Activated CD8-positive, alpha-beta memory T cell treated with anti-CD3 and anti-CD28 coated beads, Interleukin-2, amount 50 U/mL, for 24 hours (primary cell): ENCODE data around the gene CSH2.

Experiments used
- DNase-seq: peaks from one replicate; pipeline ENCODE4 v3.0.0-alpha.2; 2020; ENCODE audit errors: extremely low read depth

The CSH2 gene

DNA sequence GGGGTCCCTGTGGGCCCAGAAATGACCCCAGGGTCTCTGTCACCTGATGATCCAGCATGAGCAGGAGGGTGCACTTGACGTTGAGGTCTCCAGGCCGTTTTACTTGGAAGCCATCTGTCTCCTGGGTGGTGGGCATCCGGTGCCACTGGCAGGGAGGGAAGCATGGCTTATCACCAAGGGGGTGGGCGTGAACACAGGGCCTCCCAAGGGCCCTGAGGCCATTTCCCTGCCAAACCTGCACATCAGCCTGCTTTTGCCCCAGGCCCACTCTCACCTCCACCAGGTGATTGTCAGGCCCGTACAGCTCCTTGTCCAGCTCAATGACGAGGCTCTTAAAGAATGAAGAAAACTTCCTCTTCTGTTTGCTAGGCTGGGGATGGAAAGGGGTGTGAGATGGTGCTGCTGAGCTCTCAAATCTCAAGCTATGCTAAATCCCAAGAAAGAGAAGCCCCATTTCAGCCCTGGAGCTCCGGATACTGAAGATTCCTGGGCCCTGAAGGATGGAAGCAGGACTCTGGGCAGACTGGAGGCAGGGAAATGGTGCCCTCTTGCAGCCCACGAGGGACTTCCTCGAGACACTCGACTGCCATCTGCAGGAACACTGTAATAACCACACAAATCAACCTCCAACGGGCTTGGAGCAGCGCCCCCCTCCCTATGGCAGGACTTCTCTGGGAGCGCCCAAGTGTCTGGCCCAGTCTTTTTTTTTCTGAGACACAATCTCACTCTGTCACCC lies 38.9 kb downstream of the CSH2 start:
- no peak for DNase-seq

- no peak for DNase-seq
These were observed 39.6 kb downstream of the CSH2 start for GRCh38 chr17:63833741-63834373.

GRCh38 chr17:63833026-63833740 lies 40.3 kb downstream of the CSH2 start:
- no peak for DNase-seq

DNA sequence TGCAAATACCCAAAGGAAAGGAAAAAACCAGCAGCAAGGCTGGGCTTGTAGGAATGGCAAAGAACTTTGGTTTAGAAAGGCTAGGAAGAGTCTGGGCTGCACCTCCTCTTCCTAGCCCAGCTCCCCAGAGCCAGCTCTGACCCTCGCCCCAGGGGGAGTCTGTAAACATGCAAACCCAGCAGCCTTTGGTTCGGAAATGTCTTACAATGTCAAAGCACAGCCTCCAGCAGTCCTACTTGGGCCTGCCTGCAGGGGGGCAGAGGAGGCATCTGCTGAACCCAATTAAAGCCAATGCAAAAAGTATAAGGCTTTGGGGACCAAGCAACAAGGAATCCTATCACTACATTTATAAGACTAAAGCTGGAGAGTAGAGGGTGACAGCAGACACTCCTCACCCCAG lies 41.0 kb downstream of the CSH2 start:
- no peak for DNase-seq

- no peak for DNase-seq
These were observed 41.5 kb downstream of the CSH2 start for GRCh38 chr17:63832014-63832413.

GRCh38 chr17:63831505-63831904 lies 42.0 kb downstream of the CSH2 start:
- DNase-seq, result no peak

GRCh38 chr17:63830904-63831491 lies 42.5 kb downstream of the CSH2 start:
- DNase-seq, result no peak

DNA sequence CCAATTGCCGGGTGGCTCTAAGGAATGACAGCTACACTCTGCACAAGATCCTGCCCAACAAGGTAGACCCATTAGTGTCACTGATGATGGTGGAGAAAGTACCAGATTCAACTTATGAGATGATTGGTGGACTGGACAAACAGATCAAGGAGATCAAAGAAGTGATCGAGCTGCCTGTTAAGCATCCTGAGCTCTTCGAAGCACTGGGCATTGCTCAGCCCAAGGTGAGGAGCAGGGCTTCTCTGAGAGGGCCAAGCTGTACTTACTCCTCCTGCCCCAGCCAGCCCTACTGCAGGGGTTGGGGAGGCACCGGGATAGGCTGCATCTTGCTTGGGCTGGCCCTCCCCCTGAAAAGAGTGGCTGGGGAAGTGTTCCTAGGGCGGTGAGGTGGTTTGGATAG lies 43.2 kb downstream of the CSH2 start:
- DNase-seq, result no peak

DNA sequence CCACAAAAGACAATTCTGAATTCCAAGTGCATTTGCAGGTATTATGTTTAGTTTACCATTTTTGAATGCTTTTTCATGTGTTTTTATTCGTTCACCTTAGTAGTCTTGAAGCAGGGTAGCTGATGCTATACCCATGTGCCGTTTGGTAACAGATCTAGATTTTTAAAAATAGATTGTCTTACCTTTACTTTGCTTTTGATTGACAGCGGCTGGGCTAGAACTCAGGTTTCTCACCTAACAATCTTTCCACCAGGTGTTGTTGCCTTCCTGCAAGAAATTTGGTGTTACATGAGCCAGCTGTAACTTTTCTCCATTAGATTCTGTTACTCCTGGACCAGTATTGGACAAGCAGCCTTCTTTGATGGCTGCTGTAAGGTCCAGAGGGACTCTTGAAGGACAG lies 44.5 kb downstream of the CSH2 start:
- no peak for DNase-seq

DNA sequence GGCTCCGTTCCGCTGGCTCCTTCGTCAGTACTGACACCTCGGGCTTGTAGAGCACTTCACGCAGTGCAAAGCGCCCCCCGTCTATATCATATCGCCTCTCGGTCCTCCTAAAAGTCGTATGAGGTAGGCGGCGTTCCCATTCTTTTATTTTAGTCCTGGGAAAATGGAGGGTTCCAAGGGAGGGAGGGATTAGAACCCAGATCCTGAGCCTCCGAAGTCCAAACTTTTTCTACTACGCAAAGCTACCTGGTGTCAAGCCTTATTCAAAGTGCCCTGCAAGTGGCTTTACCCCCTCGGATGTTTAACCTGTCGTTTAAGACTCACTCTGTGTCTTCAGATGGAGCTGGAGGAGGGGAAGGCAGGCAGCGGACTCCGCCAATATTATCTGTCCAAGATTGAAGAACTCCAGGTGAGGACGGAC lies 45.7 kb downstream of the CSH2 start:
- DNase-seq, result no peak

GRCh38 chr17:63827002-63827800 lies 46.3 kb downstream of the CSH2 start, which contains the start of the genes FTSJ3 and PSMC5:
FTSJ3 (minus strand) TSS chr17:63827663; CDS start chr17:63826902, 761 bp downstream.
PSMC5 (plus strand) TSS chr17:63827431; CDS start chr17:63827491, 60 bp downstream.
- DNase-seq, result peak; percentile 91

- no peak for DNase-seq
These were observed 46.9 kb downstream of the CSH2 start for GRCh38 chr17:63826468-63827001.

GRCh38 chr17:63824362-63824761 lies 49.1 kb downstream of the CSH2 start:
- DNase-seq, result no peak

DNA sequence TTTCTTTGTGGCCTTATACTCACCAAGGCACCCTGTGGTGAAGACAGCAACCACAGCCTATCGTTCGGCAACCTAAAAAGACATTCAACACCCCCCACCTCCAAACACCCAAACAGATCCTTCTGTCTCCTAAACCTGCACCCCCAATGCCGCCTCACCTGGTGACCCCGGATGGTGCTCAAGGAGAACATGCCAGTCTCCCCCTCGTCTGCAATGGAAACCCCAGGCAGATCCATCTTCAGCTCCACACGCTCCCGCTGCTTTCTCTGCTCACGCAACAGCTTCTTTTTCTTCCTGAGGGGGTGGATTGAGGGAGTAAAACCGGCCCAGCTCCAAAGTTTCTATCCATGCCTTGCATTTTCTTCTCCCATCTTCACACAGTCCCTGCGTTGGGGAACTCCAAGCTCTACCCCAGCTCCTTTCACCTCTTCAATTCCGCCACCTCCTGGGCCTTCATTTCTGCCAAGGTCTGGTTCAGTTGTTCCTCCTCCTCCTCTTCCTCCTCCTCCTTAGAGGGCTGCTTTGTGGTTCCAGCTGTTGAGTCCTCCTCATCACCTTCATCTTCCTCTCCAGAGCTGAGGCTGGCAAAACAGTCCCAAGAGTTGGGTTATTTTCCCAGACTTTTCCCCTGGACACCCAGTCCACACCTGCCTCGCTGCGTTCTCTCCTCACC lies 49.7 kb downstream of the CSH2 start:
- DNase-seq, result no peak

DNA sequence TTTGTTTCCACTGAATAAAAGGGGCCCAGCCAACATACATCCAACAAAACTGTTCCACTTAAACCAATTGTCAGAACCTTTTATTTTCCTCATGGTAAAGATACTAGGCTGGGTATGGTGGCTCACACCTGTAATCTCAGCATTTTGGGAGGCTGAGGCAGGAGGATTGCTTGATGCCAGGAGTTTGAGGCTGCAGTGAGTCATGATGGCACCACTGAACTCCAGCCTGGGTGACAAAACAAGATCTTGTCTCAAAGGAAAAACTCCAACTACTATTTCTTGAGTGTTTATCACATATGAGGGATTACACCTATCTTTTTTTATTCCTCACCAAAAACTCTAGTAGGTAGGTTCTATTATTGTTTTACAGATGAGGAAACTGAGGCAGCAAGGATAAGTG lies 50.9 kb downstream of the CSH2 start:
- no peak for DNase-seq
